Right ventricle myocardium inferior (tissue), 1 donor: ENCODE results near the gene RTN4RL1. TPM values are rescaled to one million over a fixed set of nuclear protein-coding genes. Genes with fewer than 3 reads are reported as not detected.

Experiments
- ATAC-seq: fragments of 200-7000 bp; cut with Tn5 transposase; one replicate; pipeline ENCODE4 v1.9.1; 2020; ENCODE audit warnings: mild to moderate bottlenecking, moderate library complexity
- DNase-seq: peaks from one replicate; pipeline ENCODE4 v3.0.0; 2021; ENCODE audit errors: missing footprints
- intact Hi-C: fragments of 100-400 bp; cut with DNase I; formaldehyde crosslinking; loops from one replicate; pipeline ENCODE4 v1.11.0; 2022
- total RNA-seq: library from RNA; stranded (reverse); fragmentation: NEBNext Ultra II Directional; extraction: Animal tissue kit (Norgen Biotek cat#: 25700); gene quantifications from one replicate; pipeline ENCODE4 v1.2.1, GENCODE V29; 2021
- donor health status: DM: no; HTN: yes; CAD: no; lungs with severe emphysema.

RTN4RL1 gene
- total RNA-seq, 1 donor from 2014 or later, result 3.2 TPM

DNA sequence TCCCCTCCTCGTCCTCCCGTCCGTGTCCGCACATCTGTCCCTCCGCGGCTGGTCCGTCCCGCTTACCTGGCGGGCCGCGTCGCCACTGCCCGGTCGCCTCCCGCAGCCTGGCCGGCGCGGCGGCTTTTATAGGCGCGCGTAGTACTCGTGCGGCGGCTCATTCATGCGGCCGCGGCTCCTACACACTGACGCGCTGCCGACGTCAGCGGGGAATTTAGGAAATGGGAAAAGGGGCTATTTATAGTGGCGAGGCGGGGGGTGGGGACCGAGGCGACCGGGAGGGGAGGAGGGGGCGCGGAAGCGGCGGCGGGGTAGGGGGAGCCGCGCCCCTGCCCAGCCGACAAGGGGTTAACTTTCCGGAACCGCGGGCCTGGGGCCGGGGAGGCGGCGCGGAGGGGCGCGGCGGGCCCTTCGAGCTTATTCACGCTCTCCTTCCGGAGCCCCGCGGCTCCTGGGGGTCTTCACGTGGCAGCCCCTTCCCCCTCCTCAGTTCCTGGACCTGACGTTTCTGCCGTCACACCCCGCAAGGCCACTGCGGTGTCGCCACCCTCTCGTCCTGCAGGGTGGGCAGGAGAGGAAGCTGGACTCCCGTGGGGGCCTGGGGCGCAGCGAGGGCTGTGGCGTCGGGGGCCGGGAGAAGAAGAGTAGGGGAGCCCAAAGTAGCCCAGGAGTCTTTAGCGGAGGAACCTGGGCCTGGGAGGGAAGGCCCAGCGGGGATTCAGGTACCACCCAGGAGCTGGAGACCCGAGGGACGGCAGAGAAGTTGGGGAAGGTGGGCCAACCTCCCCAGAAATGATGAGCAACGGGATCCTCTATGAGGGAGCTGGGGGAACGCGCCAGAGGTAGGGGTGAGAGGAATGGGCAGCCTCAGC is 26.2 kb upstream of the RTN4RL1 start:
- ATAC-seq (no peak), DNase-seq (no peak)
- intact Hi-C loops, result no loop called here

DNA sequence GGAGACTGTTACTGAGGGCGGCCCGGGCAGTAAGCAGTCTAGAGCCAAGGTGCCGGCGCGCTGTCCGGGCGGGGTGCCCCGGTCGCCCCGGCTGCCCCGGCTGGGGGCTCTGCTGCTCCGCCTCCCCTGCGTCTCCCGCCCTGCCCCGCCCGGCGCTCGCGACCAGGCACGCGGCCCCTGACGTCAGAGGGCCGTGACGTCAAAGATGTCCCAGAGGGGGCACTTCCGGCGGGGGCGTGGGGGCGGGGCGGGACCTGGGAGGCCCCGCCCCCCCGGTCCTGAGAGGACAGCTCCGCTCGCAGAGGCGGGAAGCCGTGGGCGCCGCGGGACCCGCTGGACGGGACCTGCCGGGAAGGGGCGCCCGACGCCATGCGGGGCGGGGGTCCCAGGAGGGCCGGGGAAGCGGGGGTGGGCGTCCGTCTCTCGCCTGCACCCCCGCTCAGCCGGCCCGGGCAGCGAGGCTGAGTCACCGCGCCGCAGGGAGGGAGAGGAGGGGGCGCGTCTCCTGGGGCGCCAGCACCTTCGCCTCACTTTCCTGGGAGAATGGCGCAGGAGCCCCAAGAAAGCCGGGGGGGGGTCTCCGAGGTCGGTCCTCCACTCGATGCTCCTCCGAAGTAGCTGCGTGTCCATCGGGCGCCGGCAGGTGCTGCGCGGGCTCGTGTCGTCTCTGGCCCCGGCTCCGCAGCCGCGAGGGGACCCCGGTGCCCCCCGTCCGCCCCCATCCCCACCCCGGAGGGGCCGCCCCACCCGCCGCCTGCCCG is 25.3 kb upstream of the RTN4RL1 start:
- DNase-seq (peak; percentile 81), ATAC-seq (peak; percentile 23)
- intact Hi-C loops, result no loop called here

GRCh38 chr17:2049333-2050299 is 24.5 kb upstream of the RTN4RL1 start:
- intact Hi-C loops, result loop anchor here (10.0 kb wide), 2 partner anchors 385 to 485 kb away; partner anchors contain the start of gene PITPNA
- ATAC-seq (peak; percentile 50), DNase-seq (peak; percentile 95)

DNA sequence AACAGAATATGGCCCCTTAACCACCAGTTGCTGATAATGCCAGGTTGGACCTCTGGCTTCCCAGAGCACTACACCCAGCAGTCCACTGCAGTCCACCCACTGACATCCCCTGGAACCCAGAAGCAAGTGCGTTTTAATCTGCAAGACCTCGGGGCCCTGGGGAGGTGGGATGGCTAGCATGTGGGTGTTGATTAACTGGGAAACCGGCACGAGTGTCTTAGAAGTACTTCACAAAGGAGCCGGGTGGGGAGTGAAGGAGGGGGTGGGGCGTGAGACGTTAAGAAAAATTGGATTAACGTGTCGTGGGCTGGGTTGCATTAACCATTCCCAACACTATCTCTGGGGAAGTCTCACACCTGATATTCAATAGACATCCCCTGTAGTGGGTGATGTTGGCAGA is 23.7 kb upstream of the RTN4RL1 start:
- ATAC-seq (no peak), DNase-seq (no peak)
- intact Hi-C loops, result loop anchor here (10.0 kb wide), 2 partner anchors 384 to 484 kb away; partner anchors contain the start of gene PITPNA

GRCh38 chr17:2047590-2047989 is 22.5 kb upstream of the RTN4RL1 start:
- intact Hi-C loops, result loop anchor here (10.0 kb wide), 2 partner anchors 383 to 483 kb away; partner anchors contain the start of gene PITPNA
- ATAC-seq (no peak), DNase-seq (no peak)

DNA sequence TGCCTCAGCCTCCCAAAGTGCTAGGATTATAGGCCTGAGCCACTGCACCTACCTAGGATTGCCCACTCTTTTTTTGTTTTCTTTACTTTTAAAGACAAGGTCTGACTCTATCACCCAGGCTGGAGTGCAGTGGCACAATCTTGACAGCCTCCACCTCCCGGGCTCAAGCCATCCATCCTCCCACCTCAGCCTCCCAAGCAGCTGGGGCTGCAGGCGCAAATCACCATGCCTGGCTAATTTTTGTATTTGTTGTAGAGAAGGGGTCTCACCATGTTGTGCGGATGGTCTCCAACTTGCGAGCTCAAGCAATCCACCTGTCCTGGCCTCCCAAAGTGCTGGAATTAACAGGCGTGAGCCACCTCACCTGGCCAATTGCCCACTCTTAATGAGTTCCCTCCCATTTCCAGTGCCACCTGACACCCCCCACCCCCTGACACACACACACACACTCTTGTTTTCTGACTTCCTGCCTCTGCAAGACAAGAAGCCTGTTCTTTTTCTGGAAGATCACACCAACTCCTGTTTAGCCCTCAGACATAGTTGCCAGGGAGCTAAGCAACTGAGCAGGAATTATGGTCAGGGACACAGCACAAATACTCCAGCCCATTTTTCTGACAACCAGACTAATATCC is 19.2 kb upstream of the RTN4RL1 start:
- ATAC-seq (no peak), DNase-seq (no peak)
- intact Hi-C loops, result loop anchor here (5.0 to 10.0 kb wide), 3 partner anchors 332 to 480 kb away; partner anchors contain the start of genes PITPNA and TLCD2

GRCh38 chr17:2043785-2044184 is 18.7 kb upstream of the RTN4RL1 start:
- no peak for ATAC-seq
- DNase-seq, result no peak
- intact Hi-C loops, result loop anchor here (5.0 to 10.0 kb wide), 3 partner anchors 331 to 479 kb away; partner anchors contain the start of genes PITPNA and TLCD2

GRCh38 chr17:2042933-2043332 is 17.8 kb upstream of the RTN4RL1 start:
- DNase-seq (no peak), ATAC-seq (no peak)
- intact Hi-C loops, result loop anchor here (5.0 to 10.0 kb wide), 3 partner anchors 331 to 478 kb away; partner anchors contain the start of genes PITPNA and TLCD2

- intact Hi-C loops, result loop anchor here (5.0 to 10.0 kb wide), 3 partner anchors 330 to 478 kb away; partner anchors contain the start of genes PITPNA and TLCD2
- ATAC-seq, result peak; percentile 4
- DNase-seq, result no peak
Measured at GRCh38 chr17:2042390-2042847, 17.3 kb upstream of the RTN4RL1 start.

- ATAC-seq (peak; percentile 94), DNase-seq (peak; percentile 96)
- intact Hi-C loops, result loop anchor here (5.0 to 10.0 kb wide), 3 partner anchors 329 to 477 kb away; partner anchors contain the start of genes PITPNA and TLCD2
Measured at GRCh38 chr17:2041561-2042389, 16.6 kb upstream of the RTN4RL1 start, which contains the start of gene OVCA2. TSS of gene OVCA2 (plus strand) at chr17:2042022. CDS start at chr17:2042048, 26 bp downstream.

GRCh38 chr17:2040942-2041560 is 15.9 kb upstream of the RTN4RL1 start:
- intact Hi-C loops, result loop anchor here (5.0 to 10.0 kb wide), 3 partner anchors 329 to 476 kb away; partner anchors contain the start of genes PITPNA and TLCD2
- ATAC-seq (no peak), DNase-seq (no peak)

DNA sequence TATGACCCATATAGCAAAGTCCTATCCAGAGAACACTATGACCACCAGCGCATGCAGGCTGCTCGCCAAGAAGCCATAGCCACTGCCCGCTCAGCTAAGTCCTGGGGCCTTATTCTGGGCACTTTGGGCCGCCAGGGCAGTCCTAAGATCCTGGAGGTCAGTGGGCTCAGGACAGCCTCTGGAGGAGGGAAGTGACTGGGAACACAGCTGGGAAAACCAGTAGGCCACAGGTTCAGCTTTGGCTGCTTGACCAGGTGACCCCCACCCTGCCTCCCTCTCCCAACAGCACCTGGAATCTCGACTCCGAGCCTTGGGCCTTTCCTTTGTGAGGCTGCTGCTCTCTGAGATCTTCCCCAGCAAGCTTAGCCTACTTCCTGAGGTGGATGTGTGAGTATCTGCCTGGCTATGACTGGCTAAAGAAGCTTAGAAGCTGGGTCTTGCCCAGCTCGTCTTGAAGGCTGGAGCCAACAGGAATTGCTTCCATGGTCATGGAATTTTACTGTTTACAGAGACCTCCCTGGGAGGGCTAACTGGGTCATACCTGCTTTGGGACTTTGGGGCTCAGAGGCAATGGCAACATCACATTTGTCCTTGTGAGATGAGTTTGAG is 15.2 kb upstream of the RTN4RL1 start:
- intact Hi-C loops, result loop anchor here (5.0 to 10.0 kb wide), 3 partner anchors 328 to 476 kb away; partner anchors contain the start of genes PITPNA and TLCD2
- DNase-seq, result no peak
- ATAC-seq, result no peak

GRCh38 chr17:2037155-2037554 is 12.0 kb upstream of the RTN4RL1 start:
- DNase-seq (no peak), ATAC-seq (no peak)
- intact Hi-C loops, result no loop called here

GRCh38 chr17:2035541-2036488 is 10.7 kb upstream of the RTN4RL1 start:
- DNase-seq, result no peak
- no peak for ATAC-seq
- intact Hi-C loops, result no loop called here
